GM12878 (cell line): ENCODE data around the gene SYT1.

Source experiments
- CBFB ChIP-seq: IDR thresholded peaks from 2 replicates; pipeline ENCODE4 v1.6.1; 2016; ENCODE audit warnings: antibody characterized with exemption, low read depth
- CBX5 ChIP-seq: sonication (generic); IDR thresholded peaks from 2 replicates; pipeline ENCODE4 v1.6.1; 2016; ENCODE audit warnings: low read depth, moderate library complexity, mild to moderate bottlenecking, inconsistent platforms
- NBN ChIP-seq: fragments of 450-650 bp; IDR thresholded peaks from 2 replicates; pipeline ENCODE4 v1.6.1; 2016
- RAD21 ChIP-seq: IDR thresholded peaks from 2 replicates; pipeline ENCODE4 v1.6.1; 2011; ENCODE audit warnings: mild to moderate bottlenecking, low read depth, low read length, moderate library complexity; ENCODE audit not compliant: insufficient read depth
- SRF ChIP-seq, 2 experiments: IDR thresholded peaks; 2 replicates each; pipeline ENCODE4 v1.6.1; 2011; ENCODE audit warnings: low read depth in 2 of 2, low read length in 2 of 2, mild to moderate bottlenecking in 1 of 2, moderate library complexity in 1 of 2
- ZNF207 ChIP-seq: fragments of 450-650 bp; IDR thresholded peaks from 2 replicates; pipeline ENCODE4 v1.6.1; 2014; ENCODE audit warnings: antibody characterized with exemption, mild to moderate bottlenecking, borderline replicate concordance
- TF ChIP-seq, protein P1 (sequence below), 3 experiments: IDR thresholded peaks in 2 of 3; conservative IDR thresholded peaks in 1 of 3; 2 replicates each; pipeline ENCODE4 v1.5.1; 2011; ENCODE audit warnings: low read depth in 3 of 3, low read length in 3 of 3, mild to moderate bottlenecking in 3 of 3, control low read depth in 2 of 3, moderate library complexity in 2 of 3, inconsistent platforms in 1 of 3, mixed read lengths in 1 of 3; ENCODE audit not compliant: control insufficient read depth in 2 of 3, insufficient read depth in 1 of 3; ENCODE audit errors: extremely low read depth in 1 of 3

- TF ChIP-seq SRF (IDR thresholded peaks at IDR 0.05; ENCODE audit: low read depth in 2 of 2, low read length in 2 of 2) (no peak), RAD21 (no peak), ZNF207 (no peak), NBN (no peak), CBX5 (no peak), CBFB (no peak)
- TF ChIP-seq, protein P1, sequence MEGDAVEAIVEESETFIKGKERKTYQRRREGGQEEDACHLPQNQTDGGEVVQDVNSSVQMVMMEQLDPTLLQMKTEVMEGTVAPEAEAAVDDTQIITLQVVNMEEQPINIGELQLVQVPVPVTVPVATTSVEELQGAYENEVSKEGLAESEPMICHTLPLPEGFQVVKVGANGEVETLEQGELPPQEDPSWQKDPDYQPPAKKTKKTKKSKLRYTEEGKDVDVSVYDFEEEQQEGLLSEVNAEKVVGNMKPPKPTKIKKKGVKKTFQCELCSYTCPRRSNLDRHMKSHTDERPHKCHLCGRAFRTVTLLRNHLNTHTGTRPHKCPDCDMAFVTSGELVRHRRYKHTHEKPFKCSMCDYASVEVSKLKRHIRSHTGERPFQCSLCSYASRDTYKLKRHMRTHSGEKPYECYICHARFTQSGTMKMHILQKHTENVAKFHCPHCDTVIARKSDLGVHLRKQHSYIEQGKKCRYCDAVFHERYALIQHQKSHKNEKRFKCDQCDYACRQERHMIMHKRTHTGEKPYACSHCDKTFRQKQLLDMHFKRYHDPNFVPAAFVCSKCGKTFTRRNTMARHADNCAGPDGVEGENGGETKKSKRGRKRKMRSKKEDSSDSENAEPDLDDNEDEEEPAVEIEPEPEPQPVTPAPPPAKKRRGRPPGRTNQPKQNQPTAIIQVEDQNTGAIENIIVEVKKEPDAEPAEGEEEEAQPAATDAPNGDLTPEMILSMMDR (IDR thresholded peaks at IDR 0.05 in 2 of 3, conservative IDR thresholded peaks at IDR 0.05 in 1 of 3; ENCODE audit: control insufficient read depth in 2 of 3, extremely low read depth in 1 of 3, insufficient read depth in 1 of 3, low read depth in 3 of 3, low read length in 3 of 3), result no peak
Observed at GRCh38 chr12:78853231-78853630, 11.3 kb upstream of the SYT1 start.
